ENCODE measurements around the gene RDH16.
"Not testable (repeated sequence)": the region's sequence is repeated elsewhere in the genome, so short reads cannot be mapped to it uniquely, and the experiment has no call there.

The RDH16 gene

GRCh38 chr12:56927281-56927680 lies 30.1 kb downstream of the RDH16 start:
- Histone ChIP-seq H3K27ac (ENCODE audit: low read depth, low read length) (no peak overlapping the region), H3K4me3 (ENCODE audit: low read length) (no peak overlapping the region), H3K9me3 (ENCODE audit: control insufficient read depth, insufficient read depth, low read length) (no peaks in the 10 kb centered on the region), H3K4me2 (ENCODE audit: low read length) (no peak overlapping the region), H3K27me3 (ENCODE audit: control insufficient read depth, low read length) (peaks cover 15% of the 10 kb centered on the region), H3K4me1 (ENCODE audit: control insufficient read depth, low read length) (peaks cover 8% of the 10 kb centered on the region), H3F3A (ENCODE audit: control insufficient read depth, insufficient read depth) (no peaks in the 10 kb centered on the region), H4K20me1 (ENCODE audit: control insufficient read depth, insufficient read depth, low read depth, low read length) (no peaks in the 10 kb centered on the region), H3K79me2 (ENCODE audit: control insufficient read depth, low read length) (no peaks in the 10 kb centered on the region), H3K36me3 (ENCODE audit: control insufficient read depth, low read length) (no peaks in the 10 kb centered on the region), H3K9me2 (replicated peaks; ENCODE audit: control insufficient read depth, low read length) (no peaks in the 10 kb centered on the region)
- TF ChIP-seq EZH2phosphoT487 (IDR thresholded peaks at IDR 0.05; ENCODE audit: borderline replicate concordance, low read length) (no peak), CTCF (IDR thresholded peaks at IDR 0.05; ENCODE audit: low read depth, low read length, poor library complexity, severe bottlenecking) (no peak)

DNA sequence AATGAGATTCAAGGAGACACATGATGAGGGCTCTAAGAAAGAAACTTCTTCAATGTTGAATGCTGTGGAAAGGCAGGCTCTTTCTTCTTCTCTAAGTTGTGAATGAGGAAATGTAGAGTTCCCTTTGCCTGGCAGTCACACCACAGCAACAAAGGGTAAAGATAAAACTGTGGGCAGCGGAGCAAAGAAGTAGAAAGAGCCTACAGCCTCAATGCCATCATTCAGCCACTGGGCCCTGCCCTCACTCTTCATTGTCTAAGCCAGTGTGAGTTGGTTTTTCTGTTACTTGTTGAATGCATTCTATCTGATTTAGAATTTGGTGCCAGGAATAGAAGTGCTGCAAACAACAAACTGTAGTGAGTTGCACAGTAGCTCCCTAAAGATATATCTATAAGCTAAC lies 35.4 kb downstream of the RDH16 start:
- Histone ChIP-seq H3K9me3 (ENCODE audit: control insufficient read depth, insufficient read depth, low read length) (no peaks in the 10 kb centered on the region; the same call in 1 of the 2 replicates), H3K9me2 (replicated peaks; ENCODE audit: control insufficient read depth, low read length) (no peaks in the 10 kb centered on the region), H3K4me2 (ENCODE audit: low read length) (no peak overlapping the region), H3K4me3 (ENCODE audit: low read length) (no peak overlapping the region), H4K20me1 (ENCODE audit: control insufficient read depth, insufficient read depth, low read depth, low read length) (no peaks in the 10 kb centered on the region), H3K36me3 (ENCODE audit: control insufficient read depth, low read length) (no peaks in the 10 kb centered on the region), H3K27me3 (ENCODE audit: control insufficient read depth, low read length) (peaks cover 4% of the 10 kb centered on the region), H3K4me1 (ENCODE audit: control insufficient read depth, low read length) (no peaks in the 10 kb centered on the region), H3K79me2 (ENCODE audit: control insufficient read depth, low read length) (no peaks in the 10 kb centered on the region), H3K27ac (ENCODE audit: low read depth, low read length) (no peak overlapping the region), H3F3A (ENCODE audit: control insufficient read depth, insufficient read depth) (no peaks in the 10 kb centered on the region)
- TF ChIP-seq CTCF (IDR thresholded peaks at IDR 0.05; ENCODE audit: low read depth, low read length, poor library complexity, severe bottlenecking) (no peak), EZH2phosphoT487 (IDR thresholded peaks at IDR 0.05; ENCODE audit: borderline replicate concordance, low read length) (no peak)

GRCh38 chr12:56921346-56921745 lies 36.1 kb downstream of the RDH16 start:
- Histone ChIP-seq H3F3A (ENCODE audit: control insufficient read depth, insufficient read depth) (no peaks in the 10 kb centered on the region), H3K4me2 (ENCODE audit: low read length) (no peak overlapping the region), H3K79me2 (ENCODE audit: control insufficient read depth, low read length) (no peaks in the 10 kb centered on the region), H3K9me3 (ENCODE audit: control insufficient read depth, insufficient read depth, low read length) (no peaks in the 10 kb centered on the region; the same call in 1 of the 2 replicates), H3K27me3 (ENCODE audit: control insufficient read depth, low read length) (no peaks in the 10 kb centered on the region; the same call in 1 of the 2 replicates), H3K27ac (ENCODE audit: low read depth, low read length) (no peak overlapping the region), H3K36me3 (ENCODE audit: control insufficient read depth, low read length) (no peaks in the 10 kb centered on the region), H4K20me1 (ENCODE audit: control insufficient read depth, insufficient read depth, low read depth, low read length) (no peaks in the 10 kb centered on the region), H3K4me1 (ENCODE audit: control insufficient read depth, low read length) (no peaks in the 10 kb centered on the region), H3K4me3 (ENCODE audit: low read length) (no peak overlapping the region), H3K9me2 (replicated peaks; ENCODE audit: control insufficient read depth, low read length) (no peaks in the 10 kb centered on the region)
- TF ChIP-seq EZH2phosphoT487 (IDR thresholded peaks at IDR 0.05; ENCODE audit: borderline replicate concordance, low read length) (no peak), CTCF (IDR thresholded peaks at IDR 0.05; ENCODE audit: low read depth, low read length, poor library complexity, severe bottlenecking) (no peak)

DNA sequence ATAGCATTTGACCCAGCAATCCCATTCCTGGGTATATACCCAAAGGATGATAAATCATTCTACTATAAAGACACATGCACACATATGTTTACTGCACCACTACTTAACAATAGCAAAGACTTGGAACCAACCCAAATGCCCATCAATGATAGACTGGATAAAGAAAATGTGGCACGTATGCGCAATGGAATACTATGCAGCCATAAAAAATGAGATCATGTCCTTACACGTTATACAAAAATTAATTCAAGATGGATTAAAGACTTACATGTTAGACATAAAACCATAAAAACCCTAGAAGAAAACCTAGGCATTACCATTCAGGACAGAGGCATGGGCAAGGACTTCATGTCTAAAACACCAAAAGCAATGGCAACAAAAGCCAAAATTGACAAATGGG lies 39.3 kb downstream of the RDH16 start:
- H3K9me2 ChIP-seq (replicated peaks; ENCODE audit: control insufficient read depth, low read length); H3F3A ChIP-seq (ENCODE audit: control insufficient read depth, insufficient read depth); H3K9me3 ChIP-seq (ENCODE audit: control insufficient read depth, insufficient read depth, low read length); H3K4me1 ChIP-seq (ENCODE audit: control insufficient read depth, low read length); H3K4me3 ChIP-seq (ENCODE audit: low read length); H4K20me1 ChIP-seq (ENCODE audit: control insufficient read depth, insufficient read depth, low read depth, low read length); H3K27ac ChIP-seq (ENCODE audit: low read depth, low read length); H3K36me3 ChIP-seq (ENCODE audit: control insufficient read depth, low read length); H3K79me2 ChIP-seq (ENCODE audit: control insufficient read depth, low read length); H3K4me2 ChIP-seq (ENCODE audit: low read length); H3K27me3 ChIP-seq (ENCODE audit: control insufficient read depth, low read length): not testable (repeated sequence)
